Left colon (tissue), 2 donors: Measurements from ENCODE around the gene DMRTB1. TPM values are rescaled to one million over a fixed set of nuclear protein-coding genes. Genes with fewer than 3 reads are reported as not detected.
"Not testable (repeated sequence)": the region's sequence is repeated elsewhere in the genome, so short reads cannot be mapped to it uniquely, and the experiment has no call there.

Experiments used
- ATAC-seq: fragments of 200-7000 bp; cut with Tn5 transposase; one replicate; pipeline ENCODE4 v1.9.1; 2020; ENCODE audit warnings: mild to moderate bottlenecking, moderate library complexity
- DNase-seq, 2 donors: peaks; one replicate each; pipeline ENCODE4 v3.0.0-alpha.2; 2020
- intact Hi-C, 2 donors: fragments of 100-400 bp; cut with DNase I in 1 of 2; cut with micrococcal nuclease in 1 of 2; formaldehyde crosslinking; loops; one replicate each; pipeline versions ENCODE4 v1.11.2 to v1.14.0; 2022; cut with DNase I, micrococcal nuclease
- total RNA-seq, 2 donors: library from RNA; stranded (reverse); fragmentation: NEBNext Ultra II Directional; extraction: Animal tissue kit (Norgen Biotek cat#: 25700); gene quantifications; one replicate each; pipeline ENCODE4 v1.2.1, GENCODE V29; 2021
- donor health status: DM: no; HTN: no; CAD: no.
- donor health status: DM: yes; HTN: yes; CAD: no.

The DMRTB1 gene
- total RNA-seq, 2 donors from 2014 or later = not detected

- DNase-seq = no peak
- intact Hi-C loops = no loop called here
- ATAC-seq = no peak
These were observed 27.2 kb upstream of the DMRTB1 start for GRCh38 chr1:53431805-53432565.

- DNase-seq (no peak), ATAC-seq (no peak)
- intact Hi-C loops = no loop called here
These were observed 26.6 kb upstream of the DMRTB1 start for GRCh38 chr1:53432611-53433010.

DNA sequence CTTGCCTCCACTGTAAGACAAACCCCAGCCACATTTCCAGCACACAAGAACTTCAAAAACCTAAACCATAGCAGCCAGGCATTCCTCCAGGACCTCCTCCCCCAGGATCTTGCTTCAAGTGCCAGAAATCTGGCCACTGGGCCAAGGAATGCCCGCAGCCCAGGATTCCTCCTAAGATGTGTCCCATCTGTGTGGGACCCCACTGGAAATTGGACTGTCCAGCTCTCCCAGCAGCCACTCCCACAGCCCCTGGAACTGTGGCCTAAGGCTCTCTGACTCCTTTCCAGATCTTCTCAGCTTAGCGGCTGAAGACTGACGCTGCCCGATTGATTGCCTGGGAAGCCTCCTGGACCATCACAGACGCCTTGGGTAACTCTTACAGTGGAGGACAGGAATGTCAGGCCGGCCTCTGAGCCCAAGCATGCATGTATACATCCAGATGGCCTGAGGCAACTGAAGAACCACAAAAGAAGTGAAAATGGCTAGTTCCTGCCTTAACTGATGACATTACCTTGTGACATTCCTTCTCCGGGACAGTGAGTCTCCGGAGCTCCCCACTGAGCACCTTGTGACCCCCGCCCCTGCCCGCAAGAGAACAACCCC, 24.7 kb upstream of the DMRTB1 start:
- ATAC-seq, DNase-seq, intact Hi-C loops: not testable (repeated sequence)

DNA sequence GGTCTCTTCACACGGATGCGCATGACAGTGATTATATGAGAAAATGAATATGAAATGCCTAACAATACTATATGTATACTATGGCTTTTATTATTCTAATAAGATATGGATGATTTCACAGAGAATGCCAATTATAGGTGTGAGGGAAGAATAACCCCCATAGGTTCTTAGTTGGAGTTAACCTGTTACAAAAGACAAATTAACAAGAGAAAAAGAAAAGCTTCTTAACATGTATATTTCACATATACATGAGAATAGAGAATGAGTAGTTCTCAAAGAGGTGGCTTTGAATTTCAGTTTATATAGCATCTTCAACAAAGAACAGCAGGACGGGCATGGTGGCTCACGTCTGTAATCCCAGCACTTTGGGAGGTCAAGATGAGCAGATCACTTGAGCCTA, 24.0 kb upstream of the DMRTB1 start:
- intact Hi-C loops = no loop called here
- DNase-seq = no peak
- no peak for ATAC-seq

- no peak for DNase-seq
- intact Hi-C loops = no loop called here
- ATAC-seq = no peak
These were observed 20.5 kb upstream of the DMRTB1 start for GRCh38 chr1:53438427-53439336.

DNA sequence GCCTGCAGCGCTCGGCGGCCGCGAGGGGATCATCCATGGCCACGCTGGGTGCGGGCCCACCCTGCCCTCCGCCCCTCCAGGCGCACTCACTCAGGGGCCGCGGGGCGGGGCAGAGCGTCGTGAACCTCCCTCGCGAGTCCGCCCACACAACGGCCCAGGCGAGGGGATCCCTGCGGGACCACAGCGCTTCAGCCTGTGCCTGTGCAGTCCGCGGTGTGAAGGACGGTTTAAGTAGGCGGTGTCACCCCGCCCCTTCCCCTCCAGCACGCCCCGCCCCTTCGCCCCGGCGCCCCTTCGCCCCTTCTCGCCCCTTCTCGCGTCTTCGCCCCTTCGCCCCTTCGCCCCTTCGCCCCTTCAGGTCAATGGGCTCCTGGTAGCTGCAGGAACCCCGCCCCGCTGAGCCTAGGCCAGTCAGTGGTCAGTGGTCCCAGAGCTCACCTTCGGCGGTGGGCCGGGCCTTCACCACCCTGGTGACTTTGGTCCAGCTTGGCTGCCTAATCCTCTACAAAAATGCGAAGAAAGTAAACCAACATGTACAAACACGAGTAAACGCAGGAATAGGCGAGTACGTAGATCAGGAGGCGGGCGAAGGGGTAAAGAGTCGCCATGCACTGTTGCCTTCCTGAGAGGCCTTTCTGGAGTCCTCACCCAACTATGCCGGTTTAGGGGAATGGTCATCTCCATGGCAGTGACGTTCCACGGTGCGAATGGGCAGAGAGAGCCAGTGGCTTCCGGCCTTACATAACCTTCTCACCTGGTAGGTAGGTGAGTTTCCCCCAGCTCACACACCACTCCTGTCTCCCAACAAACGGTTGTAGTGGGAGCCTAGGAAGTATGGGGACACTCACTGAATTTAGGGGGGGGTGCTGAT, 19.6 kb upstream of the DMRTB1 start:
- ATAC-seq (no peak), DNase-seq (no peak)
- intact Hi-C loops = no loop called here

GRCh38 chr1:53440633-53441032, 18.6 kb upstream of the DMRTB1 start:
- ATAC-seq = no peak

GRCh38 chr1:53442299-53442698, 16.9 kb upstream of the DMRTB1 start:
- DNase-seq (no peak), ATAC-seq (no peak)
- intact Hi-C loops = no loop called here

More at GRCh38 chr1:53440633-53441032, 18.6 kb upstream of the DMRTB1 start:
- no peak for DNase-seq
- intact Hi-C loops = no loop called here

DNA sequence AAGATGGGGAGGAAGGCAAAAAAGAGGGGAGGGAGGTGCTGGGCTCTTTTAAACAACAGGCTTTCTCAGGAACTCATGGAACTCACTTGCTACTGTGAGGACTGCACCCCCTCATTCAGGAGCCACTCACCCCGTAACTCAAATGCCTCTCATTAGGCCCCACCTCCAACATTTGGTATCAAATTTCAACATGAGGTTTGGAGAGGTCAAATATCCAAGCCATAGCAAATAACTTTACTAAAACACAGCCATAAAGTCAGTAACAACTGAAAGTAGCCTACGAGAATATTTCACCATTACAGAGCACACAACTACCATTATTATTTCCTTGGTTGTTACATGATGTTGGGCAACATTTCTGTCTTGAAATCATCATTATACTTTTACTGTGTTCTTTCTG, 13.1 kb upstream of the DMRTB1 start:
- intact Hi-C loops = no loop called here
- DNase-seq (no peak), ATAC-seq (no peak)

GRCh38 chr1:53447413-53447812, 11.8 kb upstream of the DMRTB1 start:
- no peak for DNase-seq
- no peak for ATAC-seq
- intact Hi-C loops = no loop called here

DNA sequence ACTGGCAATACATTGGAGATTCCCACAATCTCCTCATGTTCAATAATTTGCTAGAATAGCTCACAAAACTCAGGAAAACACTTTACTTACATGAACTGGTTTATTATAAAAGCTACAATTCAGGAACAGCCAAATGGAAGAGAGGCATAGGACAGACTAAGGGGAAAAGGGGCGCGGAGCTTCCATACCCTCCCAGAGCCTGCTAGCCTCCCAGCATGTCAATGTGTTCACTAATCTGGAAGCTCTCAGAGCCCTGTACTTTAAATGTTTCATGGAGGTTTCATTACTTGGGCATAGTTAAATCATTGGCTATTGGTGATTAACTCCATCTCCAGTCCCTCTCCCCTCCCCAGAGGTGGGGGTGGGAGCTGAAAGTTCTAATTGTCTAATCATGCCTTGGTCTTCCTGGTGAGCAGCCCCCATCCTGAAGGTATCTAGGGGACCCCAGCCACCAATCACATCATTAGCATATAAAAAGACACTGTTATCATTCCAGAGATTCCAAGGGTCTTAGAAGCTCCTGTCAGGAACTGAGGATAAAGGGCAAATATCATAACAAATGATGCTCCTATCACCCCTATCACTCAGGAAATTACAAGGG, 10.9 kb upstream of the DMRTB1 start:
- ATAC-seq = no peak
- intact Hi-C loops = no loop called here
- DNase-seq = no peak

- no peak for DNase-seq
- intact Hi-C loops = no loop called here
- no peak for ATAC-seq
These were observed 10.2 kb upstream of the DMRTB1 start for GRCh38 chr1:53449021-53449420.

DNA sequence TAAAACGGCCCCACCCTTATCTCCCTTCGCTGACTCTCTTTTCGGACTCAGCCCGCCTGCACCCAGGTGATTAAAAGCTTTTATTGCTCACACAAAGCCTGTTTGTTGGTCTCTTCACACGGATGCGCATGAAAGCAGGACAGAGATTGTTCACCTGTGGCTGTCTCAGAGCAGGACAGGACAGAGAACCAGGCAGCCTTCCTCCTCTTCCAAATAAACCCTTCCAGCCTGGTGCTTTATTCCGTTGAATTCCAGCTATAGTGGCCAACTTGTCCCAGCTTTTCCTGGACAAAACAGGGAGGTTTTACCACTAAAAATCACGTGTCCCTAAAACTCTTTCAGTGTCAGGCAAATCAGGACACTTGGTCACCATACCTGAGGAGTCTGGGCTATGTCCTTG, 9.5 kb upstream of the DMRTB1 start:
- ATAC-seq = no peak
- intact Hi-C loops = no loop called here

DNA sequence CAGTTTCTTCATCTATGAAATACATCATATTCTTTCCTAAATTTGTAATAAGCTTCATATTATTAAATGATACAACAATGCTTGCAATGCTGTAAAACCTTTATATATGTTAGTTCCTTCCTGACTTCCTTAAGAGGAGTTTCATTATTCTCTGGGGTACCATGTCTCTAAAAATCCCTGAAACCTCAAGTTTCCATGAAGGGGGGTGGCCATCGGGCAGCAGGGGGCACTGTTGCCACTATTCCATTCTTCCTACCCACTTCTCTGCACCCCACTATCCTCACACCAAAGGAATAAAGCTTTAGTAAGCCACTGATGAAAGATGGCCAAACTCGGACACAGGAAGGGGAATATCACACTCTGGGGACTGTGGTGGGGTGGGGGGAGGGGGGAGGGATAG, 9.0 kb upstream of the DMRTB1 start:
- no peak for DNase-seq
- intact Hi-C loops = no loop called here
- ATAC-seq = no peak

More for the DNA sequence above, 9.5 kb upstream of the DMRTB1 start:
- DNase-seq = no peak

DNA sequence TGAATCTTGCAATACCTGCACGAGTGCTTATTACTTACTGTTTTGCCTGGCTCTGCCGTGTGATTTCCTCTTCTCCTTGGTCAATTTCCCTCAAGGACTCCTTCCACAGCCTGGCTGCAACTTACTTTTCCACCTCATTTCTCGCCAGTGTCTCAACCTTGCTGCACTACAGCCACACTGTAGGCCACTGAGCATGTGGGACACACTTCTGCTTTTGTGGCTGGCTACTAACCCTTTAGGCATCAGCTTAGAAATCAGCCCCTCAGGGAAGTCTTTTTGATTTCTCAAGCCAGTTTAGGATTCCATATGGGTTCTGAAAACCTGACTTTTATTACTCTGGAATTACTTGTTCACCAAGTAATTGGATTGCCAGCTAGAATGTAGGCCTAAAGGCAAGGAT, 5.2 kb upstream of the DMRTB1 start:
- intact Hi-C loops = no loop called here
- DNase-seq (no peak), ATAC-seq (no peak)

- DNase-seq (no peak), ATAC-seq (peak; percentile 18)
- intact Hi-C loops = no loop called here
These were observed 3.7 kb upstream of the DMRTB1 start for GRCh38 chr1:53455364-53455991.

- intact Hi-C loops = no loop called here
- DNase-seq (no peak), ATAC-seq (no peak)
These were observed 565 bp upstream of the DMRTB1 start for GRCh38 chr1:53458634-53459033.

DNA sequence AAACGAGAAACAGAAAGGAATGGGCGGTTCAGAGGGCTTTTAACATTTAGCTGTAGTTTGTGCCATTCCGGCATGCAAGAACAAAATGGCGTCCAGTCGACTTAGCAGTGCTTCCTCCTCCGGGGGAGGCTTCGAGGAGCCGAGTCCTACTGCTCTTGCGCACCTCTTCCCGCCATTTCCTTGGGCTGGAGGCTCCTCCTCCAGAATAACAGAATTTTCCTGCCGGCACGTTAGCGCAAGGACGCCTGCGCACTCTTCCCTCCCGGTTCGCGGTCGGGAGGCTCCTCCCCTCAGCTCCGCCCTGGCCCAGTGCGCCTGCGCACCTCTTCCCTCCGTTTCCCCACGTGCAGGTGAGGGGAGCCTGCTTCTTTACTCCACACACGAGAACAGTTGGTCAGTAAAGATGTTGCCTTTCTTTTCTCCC, 1.0 kb downstream of the DMRTB1 start:
- intact Hi-C loops = no loop called here
- ATAC-seq (no peak), DNase-seq (no peak)
